Activated naive CD4-positive, alpha-beta T cell treated with anti-CD3 and anti-CD28 coated beads for 36 hours (primary cell): ENCODE data around the gene TTC12. TPM values are rescaled to one million over a fixed set of nuclear protein-coding genes. Genes with fewer than 3 reads are reported as not detected.
"Not testable (repeated sequence)": the region's sequence is repeated elsewhere in the genome, so short reads cannot be mapped to it uniquely, and the experiment has no call there.

ENCODE experiments used
- CTCF ChIA-PET: fragments of 350-600 bp; sonication (Branson Sonifier 250); formaldehyde crosslinking; loops from one replicate; lab custom pipeline; 2021; ENCODE audit warnings: antibody characterized with exemption; lab: Charles Lee
- DNase-seq: peaks from one replicate; pipeline ENCODE4 v3.0.0-alpha.2; 2020
- H3K27ac Mint-ChIP-seq: one replicate; pipeline ENCODE4 v1.8.0; 2021; ENCODE audit warnings: mild to moderate bottlenecking, mixed read lengths
- H3K27me3 Mint-ChIP-seq: one replicate; pipeline ENCODE4 v1.8.0; 2021; ENCODE audit warnings: low read depth, mixed read lengths
- H3K36me3 Mint-ChIP-seq: one replicate; pipeline ENCODE4 v1.8.0; 2021; ENCODE audit warnings: low read depth, mixed read lengths
- H3K4me1 Mint-ChIP-seq: one replicate; pipeline ENCODE4 v1.8.0; 2021; ENCODE audit warnings: low read depth, mixed read lengths
- H3K4me3 Mint-ChIP-seq: one replicate; pipeline ENCODE4 v1.8.0; 2021; ENCODE audit warnings: mild to moderate bottlenecking, moderate library complexity, mixed read lengths
- H3K9me3 Mint-ChIP-seq: one replicate; pipeline ENCODE4 v1.8.0; 2021; ENCODE audit warnings: mixed read lengths
- intact Hi-C: fragments of 100-400 bp; cut with micrococcal nuclease; formaldehyde crosslinking; loops from one replicate; pipeline ENCODE4 v1.15.1; 2023
- total RNA-seq, 2 experiments: library from RNA; stranded (reverse); gene quantifications; one replicate each; pipeline ENCODE4 v1.2.3, GENCODE V29; 2021

The TTC12 gene
- total RNA-seq, 2 experiments from 2014 or later, result 4.1 to 7.4 TPM

DNA sequence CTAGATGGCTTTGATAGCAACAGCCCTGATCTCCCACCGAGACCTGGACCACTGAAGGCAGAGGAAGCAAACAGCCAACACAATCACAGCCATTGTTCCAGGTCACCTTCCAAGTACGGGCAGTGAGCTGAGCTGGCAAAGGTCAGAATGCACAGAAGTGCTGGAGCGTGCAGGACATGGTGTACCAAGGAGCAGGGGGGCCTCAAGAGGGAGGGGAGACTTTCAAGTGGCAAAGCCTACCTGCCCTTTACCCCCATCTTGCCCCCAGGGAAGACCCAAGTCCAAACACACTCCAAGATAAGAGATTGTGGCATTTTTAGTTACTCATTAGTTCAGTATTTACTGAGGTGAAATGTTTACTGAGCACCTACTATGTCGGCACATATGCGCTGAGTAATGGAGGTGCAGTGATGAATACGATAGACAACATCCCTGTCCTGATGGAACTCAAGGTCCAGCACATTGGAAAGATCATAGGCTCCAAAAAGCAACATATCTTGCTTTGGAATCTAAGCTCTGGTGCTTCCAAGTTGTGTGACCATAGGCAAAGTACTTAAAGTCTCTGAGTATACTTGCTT lies 26.0 kb upstream of the TTC12 start:
- CTCF ChIA-PET, result interaction anchor here (0.6 to 4.6 kb wide), 4 partner anchors 17 to 700 kb away, joined by 3 to 59 read pairs (median 10); partner anchors contain the start of gene TTC12
- H3K9me3 Mint-ChIP-seq, result no peaks in the 10 kb centered on the region
- H3K36me3 Mint-ChIP-seq, result no peaks in the 10 kb centered on the region
- H3K27ac Mint-ChIP-seq, result no peak overlapping the region
- no peaks in the 10 kb centered on the region for H3K4me1 Mint-ChIP-seq
- H3K4me3 Mint-ChIP-seq, result no peak overlapping the region
- H3K27me3 Mint-ChIP-seq, result peaks cover 2% of the 10 kb centered on the region
- intact Hi-C loops, result loop anchor here (10.0 kb wide), 1 partner anchor 324 kb away; the partner anchor contains the start of gene NCAM1
- no peak for DNase-seq

DNA sequence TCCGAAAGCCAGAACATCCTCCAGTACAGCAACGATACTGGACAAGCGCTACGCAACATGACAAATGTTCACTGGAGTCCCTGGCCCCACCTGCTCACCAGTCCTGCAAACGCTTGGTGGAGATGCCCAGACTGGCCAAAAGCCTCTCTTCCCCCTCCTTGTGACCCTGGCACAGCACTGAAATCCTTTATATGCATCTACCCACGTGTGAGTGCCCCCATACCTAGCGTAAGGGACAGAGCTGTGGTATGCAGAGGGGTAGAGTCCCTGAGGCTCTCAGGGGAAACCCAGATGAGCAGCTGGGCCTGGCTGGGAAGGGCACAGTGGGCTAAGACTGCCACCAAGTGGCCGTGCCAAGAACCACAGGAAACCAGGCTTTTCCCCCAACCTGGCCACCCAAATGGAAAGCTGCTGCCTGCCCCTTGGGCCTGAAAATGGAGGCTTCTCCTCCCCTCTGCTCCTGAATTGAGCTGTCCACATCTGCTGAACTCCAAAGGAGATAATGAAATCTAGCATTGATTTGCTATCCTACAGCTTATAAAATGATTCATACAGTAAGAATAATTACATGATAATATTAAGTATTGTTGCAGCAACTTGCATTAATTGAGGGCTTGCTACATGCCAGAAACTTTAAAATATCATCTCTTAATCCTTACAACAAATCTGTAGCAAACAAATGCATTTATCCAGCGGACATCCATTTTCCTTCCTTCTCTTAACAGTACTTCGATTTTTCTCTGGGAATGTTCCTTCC lies 24.8 kb upstream of the TTC12 start:
- intact Hi-C loops, result loop anchor here (1.0 to 10.0 kb wide), 5 partner anchors 325 to 1070 kb away; partner anchors contain the start of gene NCAM1
- H3K27me3 Mint-ChIP-seq, result peaks cover 7% of the 10 kb centered on the region
- peak; percentile 82 for DNase-seq
- no peaks in the 10 kb centered on the region for H3K4me1 Mint-ChIP-seq
- H3K27ac Mint-ChIP-seq, result no peak overlapping the region
- CTCF ChIA-PET, result interaction anchor here (0.6 to 4.6 kb wide), 16 partner anchors 11 to 1010 kb away, joined by 3 to 59 read pairs (median 4); partner anchors contain the start of gene TTC12
- H3K9me3 Mint-ChIP-seq, result no peaks in the 10 kb centered on the region
- no peak overlapping the region for H3K4me3 Mint-ChIP-seq
- no peaks in the 10 kb centered on the region for H3K36me3 Mint-ChIP-seq

DNA sequence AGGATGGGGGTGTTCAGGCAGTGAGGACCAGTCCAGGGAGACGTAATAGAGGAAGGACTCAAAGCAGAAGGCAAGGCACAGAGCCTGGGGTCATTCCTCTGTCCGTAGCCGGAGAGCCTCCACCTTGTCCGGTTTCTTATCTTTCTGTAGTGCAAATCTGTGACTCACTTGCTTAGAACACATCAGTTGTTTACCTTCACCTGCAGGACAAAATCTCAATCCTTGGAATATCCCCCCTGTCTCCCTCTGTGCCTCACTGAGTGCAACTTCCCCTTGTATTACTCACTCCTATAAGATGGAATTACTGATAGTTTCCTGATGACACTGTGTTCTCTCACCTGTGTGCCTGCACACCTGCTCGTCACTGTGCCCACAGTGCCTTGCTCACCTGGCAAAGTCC lies 20.4 kb upstream of the TTC12 start:
- Mint-ChIP-seq H3K27me3 (peaks cover 20% of the 10 kb centered on the region), H3K27ac (no peak overlapping the region), H3K4me1 (no peaks in the 10 kb centered on the region), H3K9me3 (no peaks in the 10 kb centered on the region), H3K4me3 (no peak overlapping the region), H3K36me3 (no peaks in the 10 kb centered on the region)
- intact Hi-C loops, result no loop called here
- DNase-seq, result no peak
- CTCF ChIA-PET, result interaction anchor here (1.0 kb wide), 1 partner anchor 706 kb away, joined by 3 read pairs; no protein-coding TSS in a partner anchor

DNA sequence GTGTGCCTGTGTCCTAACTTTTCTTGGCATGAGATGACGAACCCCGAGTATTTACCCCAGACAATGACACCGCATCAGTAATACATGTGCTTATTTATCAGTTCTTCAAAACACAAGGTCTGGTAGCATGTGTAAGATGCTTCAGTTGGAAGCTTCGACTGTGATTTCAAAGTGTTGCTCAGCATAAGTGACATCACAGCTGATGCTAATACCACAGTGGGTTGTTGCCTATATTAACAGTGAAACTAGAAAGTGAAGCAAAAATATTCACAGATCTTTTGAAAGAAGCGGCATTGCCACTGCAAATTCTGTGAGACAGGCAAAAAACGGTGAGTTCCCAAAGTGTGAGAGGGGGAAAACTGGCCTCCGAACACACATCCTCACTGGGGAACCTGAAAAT lies 18.4 kb upstream of the TTC12 start:
- Mint-ChIP-seq H3K4me1 (no peaks in the 10 kb centered on the region), H3K36me3 (no peaks in the 10 kb centered on the region), H3K9me3 (no peaks in the 10 kb centered on the region), H3K4me3 (no peak overlapping the region), H3K27ac (no peak overlapping the region), H3K27me3 (peaks cover 28% of the 10 kb centered on the region)
- intact Hi-C loops, result no loop called here
- DNase-seq, result no peak
- CTCF ChIA-PET, result no interaction called here

DNA sequence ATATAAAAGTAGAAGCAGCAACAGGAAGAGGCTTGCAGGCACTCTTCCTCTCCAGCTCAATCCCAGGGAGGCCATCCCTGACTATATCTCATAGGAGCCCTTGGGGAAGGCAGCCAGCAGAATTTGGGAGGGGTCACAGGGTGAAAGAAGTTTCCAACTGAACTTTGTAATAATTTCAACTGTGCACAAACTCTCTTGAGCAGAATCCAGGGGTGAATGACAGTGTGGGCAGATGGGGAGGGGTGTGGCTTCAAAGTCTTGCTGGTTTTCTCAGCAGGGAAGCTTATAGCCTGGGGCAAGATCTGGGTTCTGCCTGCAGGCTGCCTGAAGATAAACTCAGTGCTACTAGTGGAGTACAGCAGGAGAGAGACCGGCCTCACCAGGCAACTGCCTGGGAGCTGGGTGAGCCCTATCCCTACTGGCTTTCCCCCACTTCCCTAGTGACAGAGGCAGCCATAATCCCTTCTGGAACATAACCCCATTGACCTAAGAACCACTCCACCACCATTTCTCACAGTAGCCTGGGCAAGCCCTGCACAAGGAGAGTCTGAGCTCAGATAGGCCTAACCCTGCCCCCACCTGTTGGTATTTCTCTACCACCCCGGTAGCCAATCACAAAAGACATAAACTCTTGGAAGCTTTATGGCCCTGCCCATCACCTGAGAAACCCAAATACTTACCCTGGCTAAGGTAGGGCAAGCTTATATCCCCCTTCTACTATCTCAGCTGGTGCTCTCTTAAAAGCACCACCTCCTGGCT lies 17.8 kb upstream of the TTC12 start:
- intact Hi-C loops, result no loop called here
- Mint-ChIP-seq H3K4me3 (no peak overlapping the region), H3K27ac (no peak overlapping the region), H3K27me3 (peaks cover 28% of the 10 kb centered on the region), H3K9me3 (no peaks in the 10 kb centered on the region), H3K36me3 (no peaks in the 10 kb centered on the region), H3K4me1 (no peaks in the 10 kb centered on the region)
- CTCF ChIA-PET, result interaction anchor here (0.9 to 1.0 kb wide), 2 partner anchors 10 to 234 kb away, joined by 3 to 4 read pairs; no protein-coding TSS in a partner anchor
- DNase-seq, result no peak

DNA sequence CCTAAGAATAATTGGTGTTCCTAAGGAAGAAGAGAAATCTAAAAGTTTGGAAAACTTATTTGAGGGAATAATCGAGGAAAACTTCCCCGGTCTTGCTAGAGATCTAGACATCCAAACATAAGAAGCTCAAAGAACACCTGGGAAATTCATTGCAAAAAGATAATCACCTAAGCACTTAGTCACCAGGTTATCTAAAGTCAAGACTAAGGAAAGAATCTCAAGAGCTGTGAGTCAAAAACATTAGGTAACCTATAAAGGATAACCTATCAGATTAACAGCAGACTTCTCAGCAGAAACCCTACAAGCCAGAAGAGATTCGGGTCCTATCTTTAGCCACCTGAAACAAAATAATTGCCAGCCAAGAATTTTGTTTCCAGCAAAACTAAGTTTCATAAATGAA lies 15.9 kb upstream of the TTC12 start:
- H3K4me1 Mint-ChIP-seq, H3K4me3 Mint-ChIP-seq, H3K27ac Mint-ChIP-seq, H3K36me3 Mint-ChIP-seq, DNase-seq, H3K9me3 Mint-ChIP-seq, intact Hi-C loops: not testable (repeated sequence)
- H3K27me3 Mint-ChIP-seq, result peaks cover 26% of the 10 kb centered on the region
- CTCF ChIA-PET, result interaction anchor here (0.7 kb wide), 1 partner anchor 153 kb away, joined by 4 read pairs; no protein-coding TSS in a partner anchor

DNA sequence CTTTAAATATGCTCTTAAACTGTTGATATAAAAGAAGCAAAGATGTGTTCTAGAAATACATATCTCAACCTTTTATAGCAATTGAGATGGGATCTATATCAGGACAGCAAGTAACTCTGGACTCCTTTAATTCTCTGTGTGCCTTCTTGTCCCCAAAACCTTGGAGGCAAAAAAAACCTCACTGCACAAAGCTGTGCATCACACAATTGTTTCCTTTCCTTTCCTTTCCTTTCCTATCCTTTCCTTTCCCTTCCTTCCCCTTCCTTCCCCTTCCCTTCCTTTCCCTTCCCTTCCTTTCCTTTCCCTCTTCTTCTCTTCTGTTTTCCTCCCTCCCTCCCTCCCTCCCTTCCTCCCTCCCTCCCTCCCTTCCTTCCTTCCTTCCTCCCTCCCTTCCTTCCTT lies 9.5 kb upstream of the TTC12 start:
- CTCF ChIA-PET, result interaction anchor here (0.8 to 3.0 kb wide), 6 partner anchors 17 to 700 kb away, joined by 3 to 22 read pairs (median 4); no protein-coding TSS in a partner anchor
- Mint-ChIP-seq H3K4me3 (no peak overlapping the region), H3K4me1 (no peaks in the 10 kb centered on the region), H3K36me3 (no peaks in the 10 kb centered on the region), H3K9me3 (no peaks in the 10 kb centered on the region), H3K27me3 (peaks cover under 1% of the 10 kb centered on the region), H3K27ac (no peak overlapping the region)
- DNase-seq, result no peak
- intact Hi-C loops, result loop anchor here (1.0 to 5.0 kb wide), 5 partner anchors 227 to 957 kb away; no protein-coding TSS in a partner anchor

DNA sequence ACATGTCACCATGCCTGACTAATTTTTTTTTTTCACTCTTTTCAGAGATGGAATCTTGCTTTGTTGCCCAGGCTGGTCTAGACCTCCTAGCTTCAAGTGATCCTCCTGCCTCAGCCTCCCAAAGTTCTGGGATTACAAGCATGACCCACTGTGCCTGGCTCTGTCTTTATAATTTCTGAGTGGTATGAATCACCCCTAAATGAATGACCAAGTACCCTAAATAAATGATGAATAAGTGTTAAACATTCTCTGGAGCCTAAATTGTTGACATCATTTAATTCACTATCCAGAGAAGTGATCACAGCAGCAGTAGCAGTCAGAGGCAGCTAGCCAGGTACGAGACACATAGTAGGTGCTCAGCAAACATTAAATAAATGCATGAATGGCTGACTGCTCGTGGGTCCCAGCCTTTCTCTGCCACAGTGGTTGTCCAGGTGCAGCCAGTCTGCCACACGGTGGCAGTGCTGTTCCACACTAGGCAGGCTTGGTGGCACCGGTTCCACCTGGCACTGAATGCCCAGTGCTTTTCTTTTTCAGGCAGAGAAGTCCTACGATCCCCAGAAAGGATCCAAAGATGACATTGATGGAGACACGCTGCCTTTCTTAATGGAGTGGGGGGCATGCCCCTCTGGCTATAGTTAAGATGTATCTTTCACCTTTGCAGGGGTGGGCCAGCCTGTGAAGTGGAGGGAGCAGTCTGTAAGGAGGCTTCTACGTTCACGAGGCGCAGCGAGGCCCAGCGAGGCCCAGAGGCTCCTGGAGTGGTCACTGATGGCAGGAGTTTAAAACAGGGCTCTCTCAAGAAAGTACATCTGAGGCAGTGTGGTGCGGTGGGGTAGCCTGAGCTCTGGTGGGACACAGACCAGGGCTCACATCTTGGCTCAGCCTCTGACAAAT lies 8.7 kb upstream of the TTC12 start:
- no peaks in the 10 kb centered on the region for H3K27me3 Mint-ChIP-seq
- DNase-seq, result peak; percentile 79
- no peaks in the 10 kb centered on the region for H3K4me1 Mint-ChIP-seq
- H3K4me3 Mint-ChIP-seq, result no peak overlapping the region
- intact Hi-C loops, result loop anchor here (1.0 to 5.0 kb wide), 5 partner anchors 227 to 957 kb away; no protein-coding TSS in a partner anchor
- no peaks in the 10 kb centered on the region for H3K36me3 Mint-ChIP-seq
- no peaks in the 10 kb centered on the region for H3K9me3 Mint-ChIP-seq
- no peak overlapping the region for H3K27ac Mint-ChIP-seq
- CTCF ChIA-PET, result interaction anchor here (0.8 to 3.0 kb wide), 8 partner anchors 9 to 701 kb away, joined by 3 to 22 read pairs (median 4); no protein-coding TSS in a partner anchor

DNA sequence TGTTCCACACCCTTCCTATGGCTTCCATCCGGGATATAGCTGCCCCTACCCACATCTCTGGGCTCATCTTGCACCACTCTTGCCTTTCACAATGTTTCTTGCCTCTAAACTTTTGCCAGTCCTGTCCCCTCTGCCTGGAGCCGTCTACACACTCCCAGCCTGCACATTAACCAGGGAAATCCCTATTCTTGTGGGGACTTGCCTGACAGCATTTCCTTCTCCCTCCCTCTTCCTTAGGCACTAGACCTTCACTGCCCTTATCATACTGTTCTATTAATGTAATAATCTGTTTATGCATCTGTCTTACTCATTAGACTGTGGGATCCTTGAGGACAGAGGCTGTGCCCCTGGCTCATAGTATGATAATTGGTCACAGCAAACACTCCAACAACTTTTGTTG lies 5.8 kb upstream of the TTC12 start:
- Mint-ChIP-seq H3K27ac (no peak overlapping the region), H3K27me3 (no peaks in the 10 kb centered on the region), H3K4me1 (peaks cover 5% of the 10 kb centered on the region), H3K9me3 (no peaks in the 10 kb centered on the region), H3K36me3 (no peaks in the 10 kb centered on the region), H3K4me3 (no peak overlapping the region)
- CTCF ChIA-PET, result interaction anchor here (0.7 kb wide), 1 partner anchor 222 kb away, joined by 3 read pairs; no protein-coding TSS in a partner anchor
- DNase-seq, result no peak
- intact Hi-C loops, result loop anchor here (5.0 kb wide), 2 partner anchors 729 to 954 kb away; no protein-coding TSS in a partner anchor

DNA sequence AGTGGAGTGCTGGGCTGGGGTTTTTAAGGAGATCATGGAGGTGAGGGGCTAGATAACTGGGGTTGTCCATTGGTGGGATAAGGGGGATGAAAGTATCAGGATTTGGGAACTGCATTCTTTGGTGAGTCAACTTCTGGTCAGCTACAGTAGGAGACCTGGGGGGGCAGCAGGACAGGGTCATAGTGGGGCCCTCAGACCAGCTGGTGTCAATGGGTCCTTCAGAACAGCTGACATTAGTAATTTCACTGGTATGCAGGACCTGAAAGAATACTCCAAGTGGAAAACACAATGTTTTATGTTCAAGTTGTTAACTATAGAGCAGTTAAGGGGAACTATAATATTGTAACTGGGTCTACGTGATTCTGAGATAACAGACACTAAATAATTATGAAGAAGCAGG lies 2.8 kb upstream of the TTC12 start:
- H3K36me3 Mint-ChIP-seq, result peaks cover 2% of the 10 kb centered on the region
- H3K9me3 Mint-ChIP-seq, result no peaks in the 10 kb centered on the region
- DNase-seq, result no peak
- H3K27me3 Mint-ChIP-seq, result no peaks in the 10 kb centered on the region
- peaks cover 20% of the 10 kb centered on the region for H3K4me1 Mint-ChIP-seq
- intact Hi-C loops, result loop anchor here (10.0 kb wide), 2 partner anchors 1093 to 1437 kb away; partner anchors contain the start of genes ALG9, C11orf71, CFAP68 and FDXACB1
- no peak overlapping the region for H3K27ac Mint-ChIP-seq
- CTCF ChIA-PET, result no interaction called here
- H3K4me3 Mint-ChIP-seq, result no peak overlapping the region

DNA sequence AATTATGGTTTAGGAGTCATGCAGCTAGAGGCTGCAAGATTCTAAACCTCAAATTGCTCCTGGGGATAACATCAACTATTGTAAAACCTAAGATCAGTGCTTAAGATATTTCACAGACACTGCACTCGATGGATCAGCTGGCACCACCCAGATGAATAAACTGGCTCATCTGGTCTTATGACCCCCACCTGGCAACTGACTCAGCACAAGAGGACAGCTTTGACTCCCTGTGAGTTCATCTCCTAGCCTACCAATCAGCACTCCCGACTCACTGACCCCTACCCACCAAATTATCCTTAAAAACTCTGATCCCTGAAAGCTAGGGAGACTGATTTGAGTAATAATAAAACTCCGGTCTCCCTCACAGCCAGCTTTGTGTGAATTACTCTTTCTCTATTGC lies 782 bp upstream of the TTC12 start:
- Mint-ChIP-seq H3K27me3 (no peaks in the 10 kb centered on the region), H3K4me3 (peak overlapping the region; percentile 80), H3K4me1 (peaks cover 23% of the 10 kb centered on the region), H3K27ac (peak overlapping the region; percentile 79), H3K9me3 (no peaks in the 10 kb centered on the region), H3K36me3 (peaks cover 21% of the 10 kb centered on the region)
- intact Hi-C loops, result loop anchor here (10.0 kb wide), 2 partner anchors 1091 to 1439 kb away; partner anchors contain the start of genes ALG9, C11orf71, CFAP68 and FDXACB1
- CTCF ChIA-PET, result interaction anchor here (0.8 to 2.5 kb wide), 3 partner anchors 18 to 483 kb away, joined by 3 to 10 read pairs (median 3); no protein-coding TSS in a partner anchor
- peak; percentile 42 for DNase-seq
